GM18907 (cell line): ENCODE measurements around the gene GABRA6.
A peak's percentile ranks its signal among the peaks of the same experiment; 100 is the strongest.
"Not testable (repeated sequence)": the region's sequence is repeated elsewhere in the genome, so short reads cannot be mapped to it uniquely, and the experiment has no call there.

ENCODE experiments used
- ATAC-seq: cut with Tn5 transposase; IDR thresholded peaks from one replicate; pipeline ENCODE4 v1.9.1; 2021; ENCODE audit warnings: mild to moderate bottlenecking, moderate library complexity; ENCODE audit not compliant: unreplicated experiment

The GABRA6 gene

GRCh38 chr5:161685461-161685860 is at the start of gene GABRA6:
Gene GABRA6 (plus strand): TSS chr5:161685721. CDS start chr5:161685990, 269 bp downstream.
- ATAC-seq, result no peak

- ATAC-seq, result no peak
These were observed 47.9 kb upstream of the GABRA6 start for GRCh38 chr5:161637591-161637990.

- no peak for ATAC-seq
These were observed 44.1 kb upstream of the GABRA6 start for GRCh38 chr5:161641444-161641843.

GRCh38 chr5:161645264-161645663 is 40.3 kb upstream of the GABRA6 start:
- ATAC-seq, result no peak

- not testable (repeated sequence) for ATAC-seq
These were observed 33.6 kb upstream of the GABRA6 start for GRCh38 chr5:161651926-161652325.

GRCh38 chr5:161660806-161661205 is 24.7 kb upstream of the GABRA6 start:
- no peak for ATAC-seq

- ATAC-seq, result no peak
These were observed 22.1 kb upstream of the GABRA6 start for GRCh38 chr5:161663431-161663830.

- peak; percentile 79 for ATAC-seq
These were observed 9.4 kb upstream of the GABRA6 start for GRCh38 chr5:161676103-161676502.

- ATAC-seq, result no peak
These were observed 628 bp downstream of the GABRA6 start for GRCh38 chr5:161686149-161686548.

GRCh38 chr5:161686881-161687280 is 1.4 kb downstream of the GABRA6 start:
- no peak for ATAC-seq

- ATAC-seq, result no peak
These were observed 1.8 kb downstream of the GABRA6 start for GRCh38 chr5:161687316-161687715.

- no peak for ATAC-seq
These were observed 6.4 kb downstream of the GABRA6 start for GRCh38 chr5:161691911-161692310.

- no peak for ATAC-seq
These were observed 11.5 kb downstream of the GABRA6 start for GRCh38 chr5:161697001-161697400.

GRCh38 chr5:161700065-161700464 is 14.5 kb downstream of the GABRA6 start:
- no peak for ATAC-seq

- ATAC-seq, result no peak
These were observed 18.0 kb downstream of the GABRA6 start for GRCh38 chr5:161703528-161703927.

- ATAC-seq, result no peak
These were observed 21.9 kb downstream of the GABRA6 start for GRCh38 chr5:161707382-161707781.

- no peak for ATAC-seq
These were observed 23.7 kb downstream of the GABRA6 start for GRCh38 chr5:161709239-161709638.

GRCh38 chr5:161713042-161713441 is 27.5 kb downstream of the GABRA6 start:
- no peak for ATAC-seq

GRCh38 chr5:161719157-161719556 is 33.6 kb downstream of the GABRA6 start:
- no peak for ATAC-seq

- no peak for ATAC-seq
These were observed 34.9 kb downstream of the GABRA6 start for GRCh38 chr5:161720460-161720859.

GRCh38 chr5:161734741-161735140 is 49.2 kb downstream of the GABRA6 start:
- ATAC-seq, result no peak

- ATAC-seq, result no peak
These were observed 54.9 kb downstream of the GABRA6 start for GRCh38 chr5:161740433-161740832.

GRCh38 chr5:161744276-161744675 is 58.8 kb downstream of the GABRA6 start:
- ATAC-seq, result no peak

GRCh38 chr5:161745392-161745791 is 59.9 kb downstream of the GABRA6 start:
- ATAC-seq, result no peak
